CD14-positive monocyte (primary cell): Measurements from ENCODE around the gene IFITM2. TPM values are rescaled to one million over a fixed set of nuclear protein-coding genes. Genes with fewer than 3 reads are reported as not detected.
A peak's percentile ranks its signal among the peaks of the same experiment; 100 is the strongest.
"Not testable (repeated sequence)": the region's sequence is repeated elsewhere in the genome, so short reads cannot be mapped to it uniquely, and the experiment has no call there.

Experiments
- DNase-seq, 3 donors: peaks; one replicate each; pipeline ENCODE4 v3.0.0-alpha.2; 2011 to 2022
- H2AFZ ChIP-seq: 2 replicates; pipeline ENCODE4 v1.6.0; 2012; ENCODE audit warnings: mild to moderate bottlenecking, low read depth, low read length, inconsistent platforms; ENCODE audit not compliant: insufficient read depth, poor library complexity, severe bottlenecking
- H3K27ac ChIP-seq, 2 donors: 1 replicate in 1 of 2; 2 replicates in 1 of 2; pipeline ENCODE4 v1.5.1; 2012 to 2013; ENCODE audit warnings: low read length in 2 of 2, control low read depth in 1 of 2, inconsistent platforms in 1 of 2, low read depth in 1 of 2, mild to moderate bottlenecking in 1 of 2
- H3K27me3 ChIP-seq, 2 donors: one replicate each; pipeline versions ENCODE4 v1.6.0 to v1.6.1; 2011 to 2013; ENCODE audit warnings: low read length in 2 of 2; ENCODE audit not compliant: control insufficient read depth in 2 of 2, insufficient read depth in 2 of 2
- H3K36me3 ChIP-seq, 2 donors: replicated peaks in 1 of 2; 1 replicate in 1 of 2; 2 replicates in 1 of 2; pipeline versions ENCODE4 v1.5.1 to v1.6.1; 2012 to 2013; ENCODE audit warnings: low read length in 2 of 2, control low read depth in 1 of 2, inconsistent platforms in 1 of 2, mild to moderate bottlenecking in 1 of 2; ENCODE audit not compliant: insufficient read depth in 2 of 2, control insufficient read depth in 1 of 2
- H3K4me1 ChIP-seq, 2 donors: 1 replicate in 1 of 2; 2 replicates in 1 of 2; pipeline versions ENCODE4 v1.5.1 to v1.6.1; 2012 to 2013; ENCODE audit warnings: low read length in 2 of 2, control low read depth in 1 of 2, inconsistent platforms in 1 of 2, mild to moderate bottlenecking in 1 of 2, moderate library complexity in 1 of 2; ENCODE audit not compliant: insufficient read depth in 2 of 2, control insufficient read depth in 1 of 2
- H3K4me2 ChIP-seq: replicated peaks from 2 replicates; pipeline ENCODE3; 2012; ENCODE audit warnings: low read length, moderate library complexity, mild to moderate bottlenecking; ENCODE audit not compliant: poor library complexity, severe bottlenecking; ENCODE audit errors: extremely low read depth
- H3K4me3 ChIP-seq, 3 experiments: fragments of 200-600 bp in 1 of 3; sonication (generic) in 1 of 3; replicated peaks in 1 of 3; 1 replicate in 2 of 3; 2 replicates in 1 of 3; pipeline ENCODE4 v1.5.1; 2011 to 2013; ENCODE audit warnings: low read length in 3 of 3, mild to moderate bottlenecking in 3 of 3, control low read depth in 2 of 3, low read depth in 2 of 3, inconsistent platforms in 1 of 3, moderate library complexity in 1 of 3
- H3K79me2 ChIP-seq: 2 replicates; pipeline ENCODE4 v1.6.0; 2012; ENCODE audit warnings: mild to moderate bottlenecking, control low read depth, inconsistent platforms, low read length, moderate library complexity; ENCODE audit not compliant: insufficient read depth
- H3K9ac ChIP-seq: 2 replicates; pipeline ENCODE4 v1.6.0; 2017; ENCODE audit warnings: low read length, mild to moderate bottlenecking; ENCODE audit not compliant: insufficient read depth, poor library complexity, severe bottlenecking
- H3K9me3 ChIP-seq, 2 donors: replicated peaks in 1 of 2; 1 replicate in 1 of 2; 2 replicates in 1 of 2; pipeline versions ENCODE4 v1.5.1 to v1.6.1; 2012 to 2013; ENCODE audit warnings: low read length in 2 of 2, control low read depth in 1 of 2; ENCODE audit not compliant: control insufficient read depth in 1 of 2, insufficient read depth in 1 of 2
- H4K20me1 ChIP-seq: 2 replicates; pipeline ENCODE4 v1.6.0; 2012; ENCODE audit warnings: mild to moderate bottlenecking, low read length, control low read depth, moderate library complexity; ENCODE audit not compliant: insufficient read depth
- H3K27ac Mint-ChIP-seq, 7 donors: one replicate each; pipeline ENCODE4 v1.8.0; 2020; ENCODE audit warnings: mild to moderate bottlenecking in 7 of 7, mixed read lengths in 7 of 7, moderate library complexity in 6 of 7, inconsistent platforms in 2 of 7
- H3K27me3 Mint-ChIP-seq, 3 donors: one replicate each; pipeline ENCODE4 v1.8.0; 2021 to 2022; ENCODE audit warnings: low read depth in 3 of 3, mild to moderate bottlenecking in 3 of 3, mixed read lengths in 3 of 3, moderate library complexity in 3 of 3, inconsistent platforms in 1 of 3
- H3K36me3 Mint-ChIP-seq, 2 donors: one replicate each; pipeline ENCODE4 v1.8.0; 2020; ENCODE audit warnings: mixed read lengths in 2 of 2, inconsistent platforms in 1 of 2, mild to moderate bottlenecking in 1 of 2
- H3K4me1 Mint-ChIP-seq: one replicate; pipeline ENCODE4 v1.8.0; 2020; ENCODE audit warnings: mild to moderate bottlenecking, mixed read lengths
- H3K4me3 Mint-ChIP-seq, 2 donors: one replicate each; pipeline ENCODE4 v1.8.0; 2020; ENCODE audit warnings: mild to moderate bottlenecking in 2 of 2, mixed read lengths in 2 of 2, moderate library complexity in 1 of 2
- H3K9me3 Mint-ChIP-seq, 7 donors: one replicate each; pipeline ENCODE4 v1.8.0; 2020 to 2022; ENCODE audit warnings: mixed read lengths in 7 of 7, mild to moderate bottlenecking in 6 of 7, moderate library complexity in 6 of 7, inconsistent platforms in 2 of 7
- CTCF ChIP-seq: fragments of 200-600 bp; IDR thresholded peaks from one replicate; pipeline ENCODE4 v1.8.0; 2022; ENCODE audit warnings: antibody characterized with exemption, mild to moderate bottlenecking
- WGBS: methylation state at CpG from one replicate; pipeline ENCODE4 v1.1.5; 2013; ENCODE audit warnings: missing lambda C conversion rate; ENCODE audit not compliant: insufficient coverage; 5-methylcytosine and 5-hydroxymethylcytosine counted together
- intact Hi-C, 2 donors: fragments of 100-400 bp; cut with micrococcal nuclease; formaldehyde crosslinking; loops; one replicate each; pipeline versions ENCODE4 v1.15.0 to v1.15.1; 2023
- polyA plus RNA-seq, 3 donors: library from polyadenylated mRNA; depleted of rRNA in 1 of 3; unstranded in 2 of 3; stranded (reverse) in 1 of 3; fragments of 300-500 nt in 2 of 3; fragments of >200 nt in 1 of 3; fragmentation: Illumina TruSeq in 2 of 3; gene quantifications; 1 replicate in 2 of 3; 2 replicates in 1 of 3; pipeline ENCODE4 v1.2.3, GENCODE V29; 2012 to 2021

Gene IFITM2
- polyA plus RNA-seq, 3 donors = 625 to 1,147 (median 705) TPM

GRCh38 chr11:305844-306211, 1.8 kb upstream of the IFITM2 start:
- no peak for DNase-seq
- no peak overlapping the region for H2AFZ ChIP-seq
- Mint-ChIP-seq H3K36me3 (peaks cover 5 to 7% of the 10 kb centered on the region in 2 donors), H3K4me1 (peaks cover 42% of the 10 kb centered on the region), H3K4me3 (no peak overlapping the region), H3K27me3 (peaks cover 12 to 19% (median 14%) of the 10 kb centered on the region in 3 donors), H3K9me3 (peaks cover 0 to 4% (median 0%) of the 10 kb centered on the region in 7 donors), H3K27ac (peak overlapping the region in 2 of 7 donors; percentile 45 to 50)
- H3K4me3 ChIP-seq = no peak overlapping the region
- H3K27me3 ChIP-seq = peaks cover 0 to 5% of the 10 kb centered on the region in 2 donors
- no peak overlapping the region for H3K4me2 ChIP-seq
- H4K20me1 ChIP-seq = no peaks in the 10 kb centered on the region
- no peak overlapping the region for H3K27ac ChIP-seq
- intact Hi-C loops = loop anchor here (2.0 to 10.0 kb wide), 4 partner anchors 15 to 54 kb away; partner anchors contain the start of gene IFITM3 (in 1 of the 2)
- no peaks in the 10 kb centered on the region for H3K36me3 ChIP-seq
- 95% methylated on average over 10 of the region's 10 CpGs for WGBS
- no peaks in the 10 kb centered on the region for H3K9me3 ChIP-seq
- no peak for TF ChIP-seq CTCF
- H3K9ac ChIP-seq = no peak overlapping the region
- peaks cover 33 to 51% of the 10 kb centered on the region in 2 donors for H3K4me1 ChIP-seq
- H3K79me2 ChIP-seq = peaks cover 15% of the 10 kb centered on the region

- H3K36me3 ChIP-seq = no peaks in the 10 kb centered on the region
- TF ChIP-seq CTCF = no peak
- Mint-ChIP-seq H3K27me3 (peaks cover 9 to 20% (median 13%) of the 10 kb centered on the region in 3 donors), H3K36me3 (peaks cover 5 to 7% of the 10 kb centered on the region in 2 donors), H3K9me3 (peaks cover 0 to 4% (median 0%) of the 10 kb centered on the region in 7 donors), H3K4me1 (peaks cover 44% of the 10 kb centered on the region), H3K4me3 (no peak overlapping the region), H3K27ac (peak overlapping the region in 1 of 7 donors; percentile 91)
- H2AFZ ChIP-seq = no peak overlapping the region
- WGBS = 82% methylated on average over 17 of the region's 17 CpGs
- no peak overlapping the region for H3K9ac ChIP-seq
- no peaks in the 10 kb centered on the region for H4K20me1 ChIP-seq
- peak overlapping the region in 1 of 2 donors; percentile 41 for H3K27ac ChIP-seq
- H3K27me3 ChIP-seq = peaks cover 0 to 8% of the 10 kb centered on the region in 2 donors
- H3K4me2 ChIP-seq = no peak overlapping the region
- H3K9me3 ChIP-seq = no peaks in the 10 kb centered on the region
- no peak for DNase-seq
- intact Hi-C loops = loop anchor here (2.0 to 10.0 kb wide), 4 partner anchors 14 to 55 kb away; partner anchors contain the start of gene IFITM3 (in 1 of the 2)
- H3K4me1 ChIP-seq = peaks cover 36 to 55% of the 10 kb centered on the region in 2 donors
- H3K79me2 ChIP-seq = peaks cover 15% of the 10 kb centered on the region
- H3K4me3 ChIP-seq = no peak overlapping the region
Observed at GRCh38 chr11:306645-307371, 808 bp upstream of the IFITM2 start.

GRCh38 chr11:308740-309665, 1.4 kb downstream of the IFITM2 start:
- DNase-seq, H4K20me1 ChIP-seq, H3K9me3 Mint-ChIP-seq, H3K36me3 ChIP-seq, H2AFZ ChIP-seq, H3K9me3 ChIP-seq: not testable (repeated sequence)
- Mint-ChIP-seq H3K4me1 (peaks cover 51% of the 10 kb centered on the region), H3K27ac (peak overlapping the region; percentile 50 to 95 (median 91)), H3K36me3 (peaks cover 7 to 12% of the 10 kb centered on the region in 2 donors), H3K4me3 (peak overlapping the region; percentile 94 to 99), H3K27me3 (peaks cover 11 to 13% (median 12%) of the 10 kb centered on the region in 3 donors)
- intact Hi-C loops = loop anchor here (5.0 to 10.0 kb wide), 3 partner anchors 42 to 57 kb away; no protein-coding TSS in a partner anchor
- H3K27ac ChIP-seq = peak overlapping the region; percentile 41 to 77
- H3K4me3 ChIP-seq = peak overlapping the region; percentile 47 to 87 (median 80)
- H3K27me3 ChIP-seq = peaks cover 4 to 16% of the 10 kb centered on the region in 2 donors
- H3K4me2 ChIP-seq = peak overlapping the region; percentile 70
- WGBS = 85% methylated on average over 13 of the region's 24 CpGs
- peaks cover 48 to 71% of the 10 kb centered on the region in 2 donors for H3K4me1 ChIP-seq
- H3K79me2 ChIP-seq = peaks cover 15% of the 10 kb centered on the region
- peak overlapping the region; percentile 57 for H3K9ac ChIP-seq
